Measurements from ENCODE around the gene DUSP14. TPM values are rescaled to one million over a fixed set of nuclear protein-coding genes. Genes with fewer than 3 reads are reported as not detected.
"Not testable (repeated sequence)": the region's sequence is repeated elsewhere in the genome, so short reads cannot be mapped to it uniquely, and the experiment has no call there.

DUSP14 gene
- total and polyA plus RNA-seq, 7 donors: 9.3 to 32.1 (median 11.6) TPM

- Histone ChIP-seq H3K27me3 (ENCODE audit: insufficient read depth in 3 of 3, low read length in 2 of 3) (no peaks in the 10 kb centered on the region), H3K27ac (no peak overlapping the region), H3K36me3 (ENCODE audit: insufficient read depth in 1 of 2, low read depth in 1 of 2) (peaks cover 0 to 15% of the 10 kb centered on the region in 2 donors), H3K4me1 (peaks cover 2% of the 10 kb centered on the region), H3K4me3 (no peak overlapping the region), H3K9me3 (no peaks in the 10 kb centered on the region)
- 81 to 86% (median 86%) methylated on average over 9 of the region's 9 CpGs for WGBS, 3 donors
- no peak for DNase-seq
- ATAC-seq: no peak
- no peak for TF ChIP-seq CTCF (IDR thresholded peaks at IDR 0.05)
- intact Hi-C loops (cut with DNase I): no loop called here
These were observed 17.4 kb downstream of the DUSP14 start for GRCh38 chr17:37507111-37507510.

GRCh38 chr17:37510056-37510455 lies 20.4 kb downstream of the DUSP14 start:
- Histone ChIP-seq H3K4me1 (peaks cover 4% of the 10 kb centered on the region), H3K4me3 (no peak overlapping the region), H3K27me3 (ENCODE audit: insufficient read depth in 3 of 3, low read length in 2 of 3) (no peaks in the 10 kb centered on the region), H3K9me3 (no peaks in the 10 kb centered on the region), H3K36me3 (ENCODE audit: insufficient read depth in 1 of 2, low read depth in 1 of 2) (peaks cover 0 to 44% of the 10 kb centered on the region in 2 donors), H3K27ac (no peak overlapping the region)
- DNase-seq: no peak
- no peak for TF ChIP-seq CTCF (IDR thresholded peaks at IDR 0.05)
- peak in 3 of 4 donors; percentile 33 to 49 (median 41) for ATAC-seq
- 70 to 85% (median 79%) methylated on average over 17 of the region's 17 CpGs for WGBS, 3 donors
- intact Hi-C loops (cut with DNase I): loop anchor here in 1 of 2 donors (5.0 kb wide), 1 partner anchor 183 kb away; no protein-coding TSS in a partner anchor

GRCh38 chr17:37511642-37512041 lies 22.0 kb downstream of the DUSP14 start:
- H3K9me3 ChIP-seq; DNase-seq; H3K4me3 ChIP-seq; H3K27me3 ChIP-seq (ENCODE audit: insufficient read depth in 3 of 3, low read length in 2 of 3); ATAC-seq; H3K4me1 ChIP-seq; H3K27ac ChIP-seq: not testable (repeated sequence)
- peaks cover 0 to 58% of the 10 kb centered on the region in 2 donors for H3K36me3 ChIP-seq (ENCODE audit: insufficient read depth in 1 of 2, low read depth in 1 of 2)
- intact Hi-C loops (cut with DNase I): loop anchor here in 1 of 2 donors (5.0 kb wide), 1 partner anchor 184 kb away; no protein-coding TSS in a partner anchor
- 91 to 96% (median 93%) methylated on average over 1 of the region's 1 CpG for WGBS, 3 donors

DNA sequence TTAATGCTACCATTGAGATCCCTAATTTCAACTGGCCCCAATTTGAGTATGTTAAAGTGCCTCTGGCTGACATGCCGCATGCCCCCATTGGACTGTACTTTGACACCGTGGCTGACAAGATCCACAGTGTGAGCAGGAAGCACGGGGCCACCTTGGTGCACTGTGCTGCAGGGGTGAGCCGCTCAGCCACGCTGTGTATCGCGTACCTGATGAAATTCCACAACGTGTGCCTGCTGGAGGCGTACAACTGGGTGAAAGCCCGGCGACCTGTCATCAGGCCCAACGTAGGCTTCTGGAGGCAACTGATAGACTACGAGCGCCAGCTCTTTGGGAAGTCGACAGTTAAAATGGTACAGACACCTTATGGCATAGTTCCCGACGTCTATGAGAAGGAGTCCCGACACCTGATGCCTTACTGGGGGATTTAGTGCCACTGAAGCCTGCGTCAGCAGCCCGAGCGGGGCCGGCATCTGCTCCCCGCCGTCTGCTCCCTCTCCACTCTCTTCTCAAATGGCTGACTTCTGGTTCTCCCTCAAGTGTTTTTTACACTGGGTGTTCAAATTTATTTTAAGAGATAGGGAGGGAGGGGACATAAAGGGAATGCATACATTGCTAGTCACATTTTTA lies 22.9 kb downstream of the DUSP14 start:
- DNase-seq (no peak), ATAC-seq (peak; percentile 61 to 75 (median 62))
- Histone ChIP-seq H3K36me3 (ENCODE audit: insufficient read depth in 1 of 2, low read depth in 1 of 2) (peaks cover 0 to 67% of the 10 kb centered on the region in 2 donors), H3K4me1 (peaks cover 4% of the 10 kb centered on the region), H3K9me3 (no peaks in the 10 kb centered on the region), H3K4me3 (no peak overlapping the region), H3K27me3 (ENCODE audit: insufficient read depth in 3 of 3, low read length in 2 of 3) (no peaks in the 10 kb centered on the region), H3K27ac (no peak overlapping the region)
- TF ChIP-seq CTCF (IDR thresholded peaks at IDR 0.05): no peak
- WGBS, 3 donors: 52 to 76% (median 58%) methylated on average over 24 of the region's 24 CpGs
- intact Hi-C loops (cut with DNase I): loop anchor here in 1 of 2 donors (5.0 kb wide), 1 partner anchor 185 kb away; no protein-coding TSS in a partner anchor

- H3K27ac ChIP-seq: no peak overlapping the region
- TF ChIP-seq CTCF (IDR thresholded peaks at IDR 0.05): no peak
- H3K27me3 ChIP-seq (ENCODE audit: insufficient read depth in 3 of 3, low read length in 2 of 3): no peaks in the 10 kb centered on the region
- ATAC-seq (no peak), DNase-seq (no peak)
- intact Hi-C loops (cut with DNase I): loop anchor here in 1 of 2 donors (5.0 kb wide), 1 partner anchor 186 kb away; no protein-coding TSS in a partner anchor
- H3K4me1 ChIP-seq: peaks cover 4% of the 10 kb centered on the region
- no peak overlapping the region for H3K4me3 ChIP-seq
- no peaks in the 10 kb centered on the region for H3K9me3 ChIP-seq
- peaks cover 0 to 78% of the 10 kb centered on the region in 2 donors for H3K36me3 ChIP-seq (ENCODE audit: insufficient read depth in 1 of 2, low read depth in 1 of 2)
- WGBS, 3 donors: 91 to 95% (median 92%) methylated on average over 10 of the region's 10 CpGs
These were observed 24.0 kb downstream of the DUSP14 start for GRCh38 chr17:37513711-37514110.

Measured in psoas muscle (tissue), 8 donors.